Liver (tissue), 3 donors: ENCODE results near the gene LHFPL3.

Experiments
- FOXA1 ChIP-seq: IDR thresholded peaks from 2 replicates; pipeline ENCODE4 v1.6.1; 2016; ENCODE audit warnings: antibody characterized with exemption
- GABPA ChIP-seq, 2 donors: IDR thresholded peaks in 1 of 2; conservative IDR thresholded peaks in 1 of 2; 2 replicates each; pipeline ENCODE4 v1.6.1; 2016; ENCODE audit warnings: antibody characterized with exemption in 2 of 2, mild to moderate bottlenecking in 1 of 2, moderate library complexity in 1 of 2
- HNF4G ChIP-seq: IDR thresholded peaks from 2 replicates; pipeline ENCODE4 v1.6.1; 2016; ENCODE audit warnings: antibody characterized with exemption
- MAX ChIP-seq: IDR thresholded peaks from 2 replicates; pipeline ENCODE4 v1.6.1; 2016; ENCODE audit warnings: antibody characterized with exemption
- RAD21 ChIP-seq, 2 donors: IDR thresholded peaks; 2 replicates each; pipeline ENCODE4 v1.6.1; 2016; ENCODE audit warnings: antibody characterized with exemption in 2 of 2, mild to moderate bottlenecking in 2 of 2
- TAF1 ChIP-seq: conservative IDR thresholded peaks from 2 replicates; pipeline ENCODE4 v1.6.1; 2016; ENCODE audit warnings: antibody characterized with exemption, mild to moderate bottlenecking
- YY1 ChIP-seq: IDR thresholded peaks from 2 replicates; pipeline ENCODE4 v1.6.1; 2016; ENCODE audit warnings: antibody characterized with exemption, mild to moderate bottlenecking
- TF ChIP-seq, protein P1 (sequence below): fragments of 150-350 bp; IDR thresholded peaks from 2 replicates; pipeline ENCODE4 v1.5.1; 2017; ENCODE audit warnings: improper control_type of control experiment, low read depth, low read length; ENCODE audit not compliant: missing input control
- TF ChIP-seq, protein P2 (sequence below): IDR thresholded peaks from 2 replicates; pipeline ENCODE4 v1.6.1; 2016; ENCODE audit warnings: antibody characterized with exemption, mild to moderate bottlenecking
- donor health status: healthy.
- donor health status: healthy.

GRCh38 chr7:104299323-104299722, 29.1 kb upstream of the LHFPL3 start:
- no peak for TF ChIP-seq MAX
- TF ChIP-seq, protein P1, sequence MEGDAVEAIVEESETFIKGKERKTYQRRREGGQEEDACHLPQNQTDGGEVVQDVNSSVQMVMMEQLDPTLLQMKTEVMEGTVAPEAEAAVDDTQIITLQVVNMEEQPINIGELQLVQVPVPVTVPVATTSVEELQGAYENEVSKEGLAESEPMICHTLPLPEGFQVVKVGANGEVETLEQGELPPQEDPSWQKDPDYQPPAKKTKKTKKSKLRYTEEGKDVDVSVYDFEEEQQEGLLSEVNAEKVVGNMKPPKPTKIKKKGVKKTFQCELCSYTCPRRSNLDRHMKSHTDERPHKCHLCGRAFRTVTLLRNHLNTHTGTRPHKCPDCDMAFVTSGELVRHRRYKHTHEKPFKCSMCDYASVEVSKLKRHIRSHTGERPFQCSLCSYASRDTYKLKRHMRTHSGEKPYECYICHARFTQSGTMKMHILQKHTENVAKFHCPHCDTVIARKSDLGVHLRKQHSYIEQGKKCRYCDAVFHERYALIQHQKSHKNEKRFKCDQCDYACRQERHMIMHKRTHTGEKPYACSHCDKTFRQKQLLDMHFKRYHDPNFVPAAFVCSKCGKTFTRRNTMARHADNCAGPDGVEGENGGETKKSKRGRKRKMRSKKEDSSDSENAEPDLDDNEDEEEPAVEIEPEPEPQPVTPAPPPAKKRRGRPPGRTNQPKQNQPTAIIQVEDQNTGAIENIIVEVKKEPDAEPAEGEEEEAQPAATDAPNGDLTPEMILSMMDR, result no peak
- TF ChIP-seq FOXA1, result no peak
- no peak for TF ChIP-seq GABPA (IDR thresholded peaks at IDR 0.05 in 1 of 2, conservative IDR thresholded peaks at IDR 0.05 in 1 of 2)
- no peak for TF ChIP-seq RAD21 (IDR thresholded peaks at IDR 0.05)
- TF ChIP-seq TAF1, result no peak
- TF ChIP-seq HNF4G, result no peak
- TF ChIP-seq, protein P2, sequence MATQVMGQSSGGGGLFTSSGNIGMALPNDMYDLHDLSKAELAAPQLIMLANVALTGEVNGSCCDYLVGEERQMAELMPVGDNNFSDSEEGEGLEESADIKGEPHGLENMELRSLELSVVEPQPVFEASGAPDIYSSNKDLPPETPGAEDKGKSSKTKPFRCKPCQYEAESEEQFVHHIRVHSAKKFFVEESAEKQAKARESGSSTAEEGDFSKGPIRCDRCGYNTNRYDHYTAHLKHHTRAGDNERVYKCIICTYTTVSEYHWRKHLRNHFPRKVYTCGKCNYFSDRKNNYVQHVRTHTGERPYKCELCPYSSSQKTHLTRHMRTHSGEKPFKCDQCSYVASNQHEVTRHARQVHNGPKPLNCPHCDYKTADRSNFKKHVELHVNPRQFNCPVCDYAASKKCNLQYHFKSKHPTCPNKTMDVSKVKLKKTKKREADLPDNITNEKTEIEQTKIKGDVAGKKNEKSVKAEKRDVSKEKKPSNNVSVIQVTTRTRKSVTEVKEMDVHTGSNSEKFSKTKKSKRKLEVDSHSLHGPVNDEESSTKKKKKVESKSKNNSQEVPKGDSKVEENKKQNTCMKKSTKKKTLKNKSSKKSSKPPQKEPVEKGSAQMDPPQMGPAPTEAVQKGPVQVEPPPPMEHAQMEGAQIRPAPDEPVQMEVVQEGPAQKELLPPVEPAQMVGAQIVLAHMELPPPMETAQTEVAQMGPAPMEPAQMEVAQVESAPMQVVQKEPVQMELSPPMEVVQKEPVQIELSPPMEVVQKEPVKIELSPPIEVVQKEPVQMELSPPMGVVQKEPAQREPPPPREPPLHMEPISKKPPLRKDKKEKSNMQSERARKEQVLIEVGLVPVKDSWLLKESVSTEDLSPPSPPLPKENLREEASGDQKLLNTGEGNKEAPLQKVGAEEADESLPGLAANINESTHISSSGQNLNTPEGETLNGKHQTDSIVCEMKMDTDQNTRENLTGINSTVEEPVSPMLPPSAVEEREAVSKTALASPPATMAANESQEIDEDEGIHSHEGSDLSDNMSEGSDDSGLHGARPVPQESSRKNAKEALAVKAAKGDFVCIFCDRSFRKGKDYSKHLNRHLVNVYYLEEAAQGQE, result no peak
- no peak for TF ChIP-seq YY1
